Measurements from ENCODE around the gene IL1F10.

- no peak for TF ChIP-seq CTCF (IDR thresholded peaks at IDR 0.05)
- TF ChIP-seq POLR2A (IDR thresholded peaks at IDR 0.05): no peak
Observed at GRCh38 chr2:113032737-113033136, 35.0 kb upstream of the IL1F10 start.

Data from esophagus squamous epithelium (tissue), 4 donors.